Peyer's patch (tissue), 4 donors: ENCODE data around the gene SHOX.

Source experiments
- CTCF ChIP-seq, 6 experiments: fragments of 450-650 bp in 4 of 6; fragments of 200-600 bp in 2 of 6; sonication (generic) in 1 of 6; IDR thresholded peaks; one replicate each; pipeline ENCODE4 v1.5.1; 2017 to 2019; ENCODE audit warnings: antibody characterized with exemption in 6 of 6, mild to moderate bottlenecking in 3 of 6, moderate library complexity in 1 of 6
- POLR2A ChIP-seq, 2 donors: fragments of 450-650 bp; IDR thresholded peaks; one replicate each; pipeline ENCODE4 v1.5.1; 2017; ENCODE audit warnings: antibody characterized with exemption in 2 of 2, mild to moderate bottlenecking in 2 of 2, moderate library complexity in 2 of 2

- TF ChIP-seq CTCF (IDR thresholded peaks at IDR 0.05) (no peak), POLR2A (IDR thresholded peaks at IDR 0.05) (no peak)
Measured at GRCh38 chrX:590693-591404, 39.7 kb upstream of the SHOX start.
